ENCODE data around the gene TEAD1.

GRCh38 chr11:12800871-12801270, 126.7 kb downstream of the TEAD1 start:
- no peak for TF ChIP-seq EZH2 (IDR thresholded peaks at IDR 0.05; ENCODE audit: borderline replicate concordance, insufficient read depth, low read length, poor library complexity, severe bottlenecking)
- no peak for TF ChIP-seq RAD21 (conservative IDR thresholded peaks at IDR 0.05)
- TF ChIP-seq POLR2AphosphoS5 (IDR thresholded peaks at IDR 0.05), result no peak
- TF ChIP-seq, protein P1, sequence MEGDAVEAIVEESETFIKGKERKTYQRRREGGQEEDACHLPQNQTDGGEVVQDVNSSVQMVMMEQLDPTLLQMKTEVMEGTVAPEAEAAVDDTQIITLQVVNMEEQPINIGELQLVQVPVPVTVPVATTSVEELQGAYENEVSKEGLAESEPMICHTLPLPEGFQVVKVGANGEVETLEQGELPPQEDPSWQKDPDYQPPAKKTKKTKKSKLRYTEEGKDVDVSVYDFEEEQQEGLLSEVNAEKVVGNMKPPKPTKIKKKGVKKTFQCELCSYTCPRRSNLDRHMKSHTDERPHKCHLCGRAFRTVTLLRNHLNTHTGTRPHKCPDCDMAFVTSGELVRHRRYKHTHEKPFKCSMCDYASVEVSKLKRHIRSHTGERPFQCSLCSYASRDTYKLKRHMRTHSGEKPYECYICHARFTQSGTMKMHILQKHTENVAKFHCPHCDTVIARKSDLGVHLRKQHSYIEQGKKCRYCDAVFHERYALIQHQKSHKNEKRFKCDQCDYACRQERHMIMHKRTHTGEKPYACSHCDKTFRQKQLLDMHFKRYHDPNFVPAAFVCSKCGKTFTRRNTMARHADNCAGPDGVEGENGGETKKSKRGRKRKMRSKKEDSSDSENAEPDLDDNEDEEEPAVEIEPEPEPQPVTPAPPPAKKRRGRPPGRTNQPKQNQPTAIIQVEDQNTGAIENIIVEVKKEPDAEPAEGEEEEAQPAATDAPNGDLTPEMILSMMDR (IDR thresholded peaks at IDR 0.05; ENCODE audit: poor library complexity, severe bottlenecking), result no peak
- TF ChIP-seq EP300 (conservative IDR thresholded peaks at IDR 0.05; ENCODE audit: poor library complexity, severe bottlenecking), result no peak
- no peak for TF ChIP-seq MXI1 (conservative IDR thresholded peaks at IDR 0.05; ENCODE audit: poor library complexity, severe bottlenecking)
- no peak for TF ChIP-seq TAF1 (IDR thresholded peaks at IDR 0.05; ENCODE audit: low read depth)
- TF ChIP-seq, protein P2, sequence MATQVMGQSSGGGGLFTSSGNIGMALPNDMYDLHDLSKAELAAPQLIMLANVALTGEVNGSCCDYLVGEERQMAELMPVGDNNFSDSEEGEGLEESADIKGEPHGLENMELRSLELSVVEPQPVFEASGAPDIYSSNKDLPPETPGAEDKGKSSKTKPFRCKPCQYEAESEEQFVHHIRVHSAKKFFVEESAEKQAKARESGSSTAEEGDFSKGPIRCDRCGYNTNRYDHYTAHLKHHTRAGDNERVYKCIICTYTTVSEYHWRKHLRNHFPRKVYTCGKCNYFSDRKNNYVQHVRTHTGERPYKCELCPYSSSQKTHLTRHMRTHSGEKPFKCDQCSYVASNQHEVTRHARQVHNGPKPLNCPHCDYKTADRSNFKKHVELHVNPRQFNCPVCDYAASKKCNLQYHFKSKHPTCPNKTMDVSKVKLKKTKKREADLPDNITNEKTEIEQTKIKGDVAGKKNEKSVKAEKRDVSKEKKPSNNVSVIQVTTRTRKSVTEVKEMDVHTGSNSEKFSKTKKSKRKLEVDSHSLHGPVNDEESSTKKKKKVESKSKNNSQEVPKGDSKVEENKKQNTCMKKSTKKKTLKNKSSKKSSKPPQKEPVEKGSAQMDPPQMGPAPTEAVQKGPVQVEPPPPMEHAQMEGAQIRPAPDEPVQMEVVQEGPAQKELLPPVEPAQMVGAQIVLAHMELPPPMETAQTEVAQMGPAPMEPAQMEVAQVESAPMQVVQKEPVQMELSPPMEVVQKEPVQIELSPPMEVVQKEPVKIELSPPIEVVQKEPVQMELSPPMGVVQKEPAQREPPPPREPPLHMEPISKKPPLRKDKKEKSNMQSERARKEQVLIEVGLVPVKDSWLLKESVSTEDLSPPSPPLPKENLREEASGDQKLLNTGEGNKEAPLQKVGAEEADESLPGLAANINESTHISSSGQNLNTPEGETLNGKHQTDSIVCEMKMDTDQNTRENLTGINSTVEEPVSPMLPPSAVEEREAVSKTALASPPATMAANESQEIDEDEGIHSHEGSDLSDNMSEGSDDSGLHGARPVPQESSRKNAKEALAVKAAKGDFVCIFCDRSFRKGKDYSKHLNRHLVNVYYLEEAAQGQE (IDR thresholded peaks at IDR 0.05; ENCODE audit: borderline replicate concordance), result no peak

Data from neural cell (in vitro differentiated cells).